Left ventricle myocardium superior (tissue), 1 donor: Measurements from ENCODE around the gene KCNK17. TPM values are rescaled to one million over a fixed set of nuclear protein-coding genes. Genes with fewer than 3 reads are reported as not detected.

Source experiments
- ATAC-seq: fragments of 200-7000 bp; cut with Tn5 transposase; one replicate; pipeline ENCODE4 v1.9.1; 2020; ENCODE audit warnings: mild to moderate bottlenecking, moderate library complexity
- DNase-seq: peaks from one replicate; pipeline ENCODE4 v3.0.0-alpha.2; 2020
- intact Hi-C: fragments of 100-400 bp; cut with micrococcal nuclease; formaldehyde crosslinking; loops from one replicate; pipeline ENCODE4 v1.11.0; 2022
- total RNA-seq: library from RNA; stranded (reverse); fragmentation: NEBNext Ultra II Directional; extraction: Animal tissue kit (Norgen Biotek cat#: 25700); gene quantifications from one replicate; pipeline ENCODE4 v1.2.1, GENCODE V29; 2021
- donor health status: DM: no; HTN: yes; CAD: no; lungs with severe emphysema.

Gene KCNK17
- total RNA-seq, 1 donor from 2014 or later = not detected

DNA sequence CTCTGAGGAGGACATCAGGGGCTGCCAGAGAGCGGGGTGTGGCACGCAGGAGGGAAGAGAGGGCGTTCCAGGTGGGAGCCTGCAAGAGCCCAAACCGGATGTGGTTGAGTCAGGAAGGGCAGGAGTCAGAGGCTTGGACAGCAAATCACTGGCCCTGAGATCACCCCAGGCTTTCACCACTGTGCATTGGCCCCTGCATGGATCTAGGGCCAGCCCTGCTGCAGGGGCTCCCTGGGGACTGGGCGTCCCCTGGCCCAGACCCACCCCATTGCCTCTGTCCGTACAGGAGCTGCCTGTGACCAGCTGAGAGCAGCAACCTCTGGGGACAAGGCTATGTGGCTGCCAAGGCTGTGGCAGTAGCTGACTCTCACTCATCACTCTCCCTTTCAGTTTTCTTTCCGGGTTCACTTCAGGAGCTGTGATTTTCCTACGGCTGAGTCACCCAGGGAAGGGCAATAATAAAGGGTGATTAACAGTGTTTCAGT, 33.9 kb downstream of the KCNK17 start:
- DNase-seq (no peak), ATAC-seq (peak; percentile 59)
- intact Hi-C loops = no loop called here

DNA sequence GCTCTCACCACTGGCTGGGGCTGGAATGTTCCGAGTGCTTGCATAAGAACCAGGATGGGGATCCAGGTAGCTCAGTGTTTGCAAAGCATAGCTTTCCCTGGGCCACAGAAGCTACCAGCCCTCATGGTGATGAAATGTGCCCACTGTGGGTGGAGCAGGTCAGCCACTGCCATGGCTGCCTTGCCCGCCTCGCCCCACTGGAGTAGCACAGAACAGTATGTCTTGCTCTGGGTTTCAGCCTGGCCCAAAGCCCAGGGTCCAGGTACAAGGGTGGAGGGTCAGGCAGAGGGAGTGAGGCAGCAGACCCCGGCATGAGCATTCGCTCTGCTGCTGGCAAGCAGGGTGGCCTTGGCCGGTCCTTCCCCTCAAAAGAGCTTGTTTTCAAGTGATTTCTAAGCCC, 34.7 kb downstream of the KCNK17 start:
- ATAC-seq = no peak
- no peak for DNase-seq
- intact Hi-C loops = no loop called here

DNA sequence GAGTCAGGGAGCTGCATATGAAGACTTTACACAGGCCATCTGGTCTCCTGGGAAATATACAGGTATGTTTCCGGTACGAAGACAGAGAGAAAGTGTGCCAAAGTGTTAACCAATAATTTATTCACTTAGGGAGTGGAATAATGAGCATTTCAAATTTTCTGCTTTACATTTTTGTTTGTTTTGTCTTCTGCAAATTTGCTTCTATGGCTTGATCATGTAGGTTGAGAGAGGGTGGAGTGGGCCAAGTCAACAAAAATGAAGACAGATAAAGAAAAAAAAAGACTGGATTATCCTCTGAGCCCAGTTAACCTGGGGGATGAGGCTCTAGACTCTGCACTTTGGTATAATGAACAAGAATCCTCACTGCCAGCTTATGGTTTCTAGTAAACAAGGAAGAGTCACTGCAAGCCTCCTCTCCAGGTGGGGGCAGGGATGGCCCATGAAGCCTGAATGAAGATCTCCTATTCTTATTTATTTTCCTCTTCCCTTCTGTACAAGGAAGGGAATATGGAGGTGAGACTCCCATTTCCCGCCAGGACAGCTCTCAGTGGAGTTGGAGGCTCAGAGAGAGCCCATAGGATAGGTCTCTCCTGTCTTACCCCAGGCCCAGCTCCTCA, 37.7 kb downstream of the KCNK17 start:
- ATAC-seq = no peak
- no peak for DNase-seq
- intact Hi-C loops = no loop called here

- ATAC-seq = no peak
- intact Hi-C loops = no loop called here
- DNase-seq = no peak
Measured at GRCh38 chr6:39274903-39275302, 39.3 kb downstream of the KCNK17 start.

DNA sequence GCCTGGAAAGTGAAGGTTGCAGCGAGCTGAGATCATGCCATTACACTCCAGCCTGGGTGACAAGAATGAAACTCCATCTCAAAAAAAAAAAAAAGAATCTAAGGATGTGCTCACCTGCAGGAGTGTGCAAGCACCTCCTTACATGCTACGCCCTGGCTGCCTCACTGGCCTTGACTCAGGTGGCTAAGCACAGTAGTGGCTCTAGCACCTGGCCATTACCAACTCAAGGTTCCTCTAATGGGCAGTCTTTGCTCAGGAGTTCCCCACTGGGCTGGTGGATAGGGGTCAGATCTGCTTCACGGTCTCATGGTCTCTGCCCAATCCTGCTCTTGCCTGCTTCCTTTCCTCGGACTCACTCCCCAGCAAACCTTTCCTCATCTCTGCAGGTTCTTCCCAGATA, 39.7 kb downstream of the KCNK17 start:
- no peak for DNase-seq
- intact Hi-C loops = no loop called here
- ATAC-seq = no peak

GRCh38 chr6:39273406-39273821, 40.8 kb downstream of the KCNK17 start:
- intact Hi-C loops = no loop called here
- no peak for DNase-seq
- ATAC-seq = no peak

DNA sequence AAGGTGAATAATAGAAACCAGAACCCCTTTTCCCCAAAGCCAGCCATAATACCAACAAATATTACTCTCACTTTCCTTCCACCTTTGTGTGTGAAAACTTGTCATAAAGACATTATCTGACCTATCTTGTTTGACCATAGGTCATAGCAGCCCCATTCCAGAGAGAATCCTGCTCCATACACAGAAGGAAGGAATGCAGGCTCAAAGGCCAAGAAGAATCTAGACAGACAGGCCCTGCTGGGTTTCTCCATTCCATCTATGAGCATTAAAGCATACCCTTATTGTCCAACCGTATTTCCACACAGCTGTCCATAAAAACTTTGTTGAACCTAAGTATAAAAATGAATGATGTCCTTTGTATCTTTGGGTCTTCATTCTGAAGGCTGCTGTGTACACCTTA, 44.3 kb downstream of the KCNK17 start:
- intact Hi-C loops = no loop called here
- ATAC-seq (no peak), DNase-seq (no peak)

DNA sequence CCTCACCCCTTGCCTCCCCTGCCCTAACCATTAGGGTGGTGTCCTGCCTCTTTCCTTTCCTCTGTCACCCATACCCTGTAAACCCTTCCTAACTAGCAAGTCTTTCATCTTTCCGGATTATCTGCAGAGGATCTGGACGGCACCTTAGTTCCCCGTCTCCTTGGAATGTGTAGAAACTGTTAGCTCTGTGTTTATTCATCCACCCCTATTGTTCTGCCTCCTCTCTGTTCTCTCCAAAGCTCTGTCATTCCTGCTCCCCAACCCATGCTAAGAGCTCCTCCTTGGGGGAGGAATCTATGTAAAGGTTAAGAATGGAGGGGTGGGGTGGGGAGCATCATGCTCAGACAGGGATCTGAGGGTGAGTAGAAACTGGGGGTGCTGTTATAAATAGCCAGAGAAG, 45.5 kb downstream of the KCNK17 start:
- intact Hi-C loops = no loop called here

DNA sequence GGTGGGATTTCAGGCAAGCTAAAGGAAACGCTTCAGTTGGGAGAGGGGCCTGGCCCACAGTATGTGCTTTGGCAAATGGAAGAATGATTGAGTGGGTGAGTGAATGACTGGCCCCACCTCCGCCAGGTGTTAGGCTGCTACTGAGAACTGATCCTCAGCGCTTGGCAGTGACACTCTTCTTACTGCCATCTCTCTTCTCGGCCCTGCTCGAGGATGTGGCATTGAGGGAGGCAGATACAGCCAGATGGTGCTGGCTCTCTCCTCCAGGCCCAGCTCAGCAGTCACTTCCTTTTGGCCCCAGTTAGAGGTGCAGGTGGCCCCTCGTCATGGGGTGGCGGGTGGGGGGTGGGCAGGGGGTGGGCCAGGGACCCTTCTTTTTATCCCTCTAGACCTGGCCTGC, 46.0 kb downstream of the KCNK17 start:
- no peak for ATAC-seq
- intact Hi-C loops = no loop called here
- DNase-seq = no peak

More for the DNA sequence above, 45.5 kb downstream of the KCNK17 start:
- DNase-seq (no peak), ATAC-seq (no peak)

- DNase-seq = no peak
- no peak for ATAC-seq
- intact Hi-C loops = no loop called here
Measured at GRCh38 chr6:39266782-39267355, 47.4 kb downstream of the KCNK17 start.

GRCh38 chr6:39266375-39266774, 47.8 kb downstream of the KCNK17 start:
- intact Hi-C loops = no loop called here
- ATAC-seq = no peak
- DNase-seq = no peak

- ATAC-seq (no peak), DNase-seq (no peak)
- intact Hi-C loops = no loop called here
Measured at GRCh38 chr6:39263303-39264037, 50.7 kb downstream of the KCNK17 start.

GRCh38 chr6:39261751-39262150, 52.5 kb downstream of the KCNK17 start:
- intact Hi-C loops = no loop called here
- ATAC-seq (no peak), DNase-seq (no peak)

DNA sequence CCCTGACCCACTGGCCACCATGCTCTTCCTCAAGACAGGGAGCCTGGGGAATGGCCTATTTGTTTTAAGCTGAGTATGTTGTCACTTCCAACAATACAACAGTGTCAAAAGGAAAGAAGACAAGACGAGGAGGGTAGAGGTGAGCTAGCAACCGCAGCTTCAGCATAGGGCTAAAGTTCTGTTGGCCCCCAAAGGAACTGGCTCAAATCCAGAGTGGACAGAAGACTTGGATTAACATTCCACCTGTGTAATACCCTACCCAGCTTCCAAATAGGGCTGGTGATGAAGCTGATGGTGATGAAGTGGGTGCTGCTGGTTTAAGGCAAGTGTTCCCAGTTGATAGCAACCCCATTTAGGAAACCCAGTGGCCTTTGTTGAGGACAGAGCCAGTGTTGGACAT, 53.3 kb downstream of the KCNK17 start:
- intact Hi-C loops = no loop called here
- ATAC-seq = no peak
- DNase-seq = no peak

GRCh38 chr6:39260456-39260855, 53.8 kb downstream of the KCNK17 start:
- no peak for ATAC-seq
- intact Hi-C loops = no loop called here
- DNase-seq = no peak

- intact Hi-C loops = no loop called here
- ATAC-seq = no peak
Measured at GRCh38 chr6:39256294-39256940, 57.8 kb downstream of the KCNK17 start.

DNA sequence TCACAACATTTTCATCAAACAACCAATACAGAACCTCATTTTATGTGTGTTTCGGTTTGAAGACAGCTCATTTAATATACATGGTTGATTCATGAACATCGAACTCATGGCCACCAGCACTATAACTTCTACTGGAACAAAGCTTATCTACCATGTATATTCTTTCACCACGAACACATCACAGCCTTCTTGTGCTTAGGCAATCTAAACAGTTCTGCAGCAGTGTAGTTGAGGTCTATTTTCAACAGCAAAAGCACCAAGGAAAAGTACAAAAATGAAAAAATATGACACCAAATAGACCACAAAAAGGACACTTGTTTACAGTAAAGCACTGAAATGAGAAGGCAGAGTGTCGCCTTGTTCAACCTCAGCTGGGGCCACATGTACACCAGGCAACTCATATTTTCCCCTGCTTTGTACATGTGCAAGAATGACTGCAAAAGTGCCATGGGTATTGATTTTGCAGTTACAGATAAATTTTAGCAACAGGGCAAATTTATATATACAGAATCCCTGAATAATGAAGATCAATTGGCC, 59.2 kb downstream of the KCNK17 start:
- intact Hi-C loops = no loop called here
- DNase-seq = no peak
- ATAC-seq = no peak

More at GRCh38 chr6:39256294-39256940, 57.8 kb downstream of the KCNK17 start:
- no peak for DNase-seq

DNA sequence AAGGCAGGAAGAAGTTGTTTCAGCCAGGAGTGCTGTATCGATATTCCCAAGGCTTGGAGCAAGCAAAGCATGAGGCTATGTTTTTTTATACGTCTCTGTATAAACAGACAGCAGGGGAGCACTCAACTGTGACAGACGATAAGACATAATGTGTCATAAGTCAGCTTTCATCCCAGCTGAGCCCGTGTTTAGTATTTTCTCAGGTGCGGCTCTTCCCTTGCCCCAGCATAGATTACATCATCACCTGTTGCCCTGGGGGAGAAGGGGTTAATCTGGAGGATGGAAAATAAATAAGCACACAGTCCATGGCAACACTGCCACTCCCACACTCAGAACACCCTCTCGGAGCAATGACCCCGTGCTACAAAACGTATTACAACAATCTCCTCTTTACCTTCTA, 62.8 kb downstream of the KCNK17 start:
- intact Hi-C loops = no loop called here
- no peak for ATAC-seq
- no peak for DNase-seq

DNA sequence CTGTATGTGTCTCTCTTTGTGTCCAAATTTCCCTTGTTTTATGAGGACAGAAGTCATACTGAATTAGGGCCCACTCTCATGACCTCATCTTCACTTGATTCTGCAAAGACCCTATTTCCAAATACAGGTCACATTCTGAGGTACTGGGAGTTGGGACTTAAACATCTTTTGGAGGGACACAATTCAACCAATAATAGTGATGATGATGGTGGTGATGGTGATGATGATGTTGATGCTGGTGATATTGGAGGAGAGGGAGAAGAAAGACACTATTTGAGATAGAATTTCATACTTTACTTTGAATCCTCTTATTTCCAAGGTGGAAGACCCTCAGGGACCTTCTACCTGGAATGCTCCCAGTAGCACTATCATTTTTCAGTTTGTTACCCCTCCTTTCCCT, 63.7 kb downstream of the KCNK17 start:
- ATAC-seq (no peak), DNase-seq (no peak)
- intact Hi-C loops = no loop called here

GRCh38 chr6:39249278-39249677, 64.9 kb downstream of the KCNK17 start:
- no peak for DNase-seq
- intact Hi-C loops = no loop called here
- ATAC-seq = no peak
